NCI-H2196 (cell line): ENCODE data around the gene NHP2.
"Not testable (repeated sequence)": the region's sequence is repeated elsewhere in the genome, so short reads cannot be mapped to it uniquely, and the experiment has no call there.

Experiments used
- DNase-seq: peaks from one replicate; lab custom pipeline; 2025; ENCODE audit not compliant: unreplicated experiment; lab: John Stamatoyannopoulos, UW

The NHP2 gene

GRCh38 chr5:178153530-178154340 is at the start of gene NHP2:
Gene NHP2 (minus strand): TSS chr5:178153885. CDS start chr5:178153817, 68 bp downstream.
- DNase-seq, result peak; percentile 98

- no peak for DNase-seq
These were observed 48.9 kb upstream of the NHP2 start for GRCh38 chr5:178202541-178202940.

GRCh38 chr5:178201927-178202235 is 48.2 kb upstream of the NHP2 start:
- DNase-seq, result no peak

GRCh38 chr5:178201221-178201926 is 47.7 kb upstream of the NHP2 start:
- no peak for DNase-seq

GRCh38 chr5:178199581-178200434 is 46.1 kb upstream of the NHP2 start:
- no peak for DNase-seq

- DNase-seq, result no peak
These were observed 45.0 kb upstream of the NHP2 start for GRCh38 chr5:178198706-178199105.

- not testable (repeated sequence) for DNase-seq
These were observed 44.5 kb upstream of the NHP2 start for GRCh38 chr5:178198151-178198550.

- DNase-seq, result no peak
These were observed 43.3 kb upstream of the NHP2 start for GRCh38 chr5:178196986-178197385.

GRCh38 chr5:178196281-178196812 is 42.7 kb upstream of the NHP2 start:
- no peak for DNase-seq

GRCh38 chr5:178194026-178194425 is 40.3 kb upstream of the NHP2 start:
- DNase-seq, result no peak

- DNase-seq, result no peak
These were observed 39.6 kb upstream of the NHP2 start for GRCh38 chr5:178193251-178193809.

- DNase-seq, result no peak
These were observed 39.1 kb upstream of the NHP2 start for GRCh38 chr5:178192787-178193186.

- DNase-seq, result peak; percentile 11
These were observed 38.6 kb upstream of the NHP2 start for GRCh38 chr5:178192244-178192643.

- DNase-seq, result no peak
These were observed 38.0 kb upstream of the NHP2 start for GRCh38 chr5:178191661-178192060.

- DNase-seq, result no peak
These were observed 35.7 kb upstream of the NHP2 start for GRCh38 chr5:178189433-178189832.

GRCh38 chr5:178187014-178187413 is 33.3 kb upstream of the NHP2 start, which contains the start of gene GMCL2:
Gene GMCL2 (minus strand): TSS chr5:178187371. CDS start chr5:178187299, 72 bp downstream.
- DNase-seq, result no peak

- no peak for DNase-seq
These were observed 32.7 kb upstream of the NHP2 start for GRCh38 chr5:178186427-178186826.

GRCh38 chr5:178182158-178182876 is 28.6 kb upstream of the NHP2 start:
- DNase-seq, result no peak

- no peak for DNase-seq
These were observed 26.6 kb upstream of the NHP2 start for GRCh38 chr5:178180141-178180863.

- no peak for DNase-seq
These were observed 23.9 kb upstream of the NHP2 start for GRCh38 chr5:178177569-178177968.
